Tibial nerve (tissue), 4 donors: Measurements from ENCODE around the gene ARHGEF4. TPM values are rescaled to one million over a fixed set of nuclear protein-coding genes. Genes with fewer than 3 reads are reported as not detected.

Experiments used
- DNase-seq, 2 donors: peaks; one replicate each; pipeline ENCODE4 v3.0.0-alpha.2; 2019; ENCODE audit warnings: low spot score in 2 of 2
- H3K27ac ChIP-seq, 4 donors: fragments of 200-600 bp; sonication (generic) in 3 of 4; one replicate each; pipeline ENCODE4 v1.5.1; 2017 to 2019; ENCODE audit warnings: mild to moderate bottlenecking in 1 of 4
- H3K27me3 ChIP-seq, 2 donors: fragments of 200-600 bp; sonication (generic) in 1 of 2; one replicate each; pipeline versions ENCODE4 v1.5.1 to v1.6.0; 2017 to 2019
- H3K36me3 ChIP-seq, 3 donors: fragments of 200-600 bp; sonication (generic); one replicate each; pipeline ENCODE4 v1.5.1; 2018 to 2019
- H3K4me1 ChIP-seq, 4 donors: fragments of 200-600 bp; sonication (generic) in 3 of 4; one replicate each; pipeline ENCODE4 v1.5.1; 2017 to 2019
- H3K4me3 ChIP-seq, 4 donors: fragments of 200-600 bp; sonication (generic) in 3 of 4; one replicate each; pipeline ENCODE4 v1.5.1; 2017 to 2019; ENCODE audit warnings: mild to moderate bottlenecking in 1 of 4, moderate library complexity in 1 of 4
- H3K9me3 ChIP-seq, 4 donors: fragments of 200-600 bp; sonication (generic) in 3 of 4; one replicate each; pipeline ENCODE4 v1.5.1; 2017 to 2019
- EP300 ChIP-seq, 2 donors: sonication (generic); formaldehyde crosslinking; IDR thresholded peaks; one replicate each; pipeline ENCODE4 v1.6.1; 2017; ENCODE audit warnings: antibody characterized with exemption in 2 of 2, mild to moderate bottlenecking in 1 of 2
- POLR2A ChIP-seq, 2 donors: fragments of 450-650 bp; IDR thresholded peaks; one replicate each; pipeline ENCODE4 v1.6.1; 2017; ENCODE audit warnings: antibody characterized with exemption in 2 of 2, mild to moderate bottlenecking in 2 of 2, moderate library complexity in 2 of 2
- WGBS, 2 donors: methylation state at CpG; one replicate each; pipeline ENCODE4 v1.1.5; 2018; 5-methylcytosine and 5-hydroxymethylcytosine counted together
- total RNA-seq, 4 donors: library from RNA; depleted of rRNA; stranded (reverse); fragments of >200 nt; gene quantifications; one replicate each; pipeline ENCODE4 v1.1.0, GENCODE V29; 2016
- TF ChIP-seq, protein P1 (sequence below), 5 experiments: fragments of 200-600 bp in 3 of 5; fragments of 450-650 bp in 2 of 5; sonication (generic) in 3 of 5; IDR thresholded peaks; one replicate each; pipeline ENCODE4 v1.5.1; 2016 to 2019; ENCODE audit warnings: antibody characterized with exemption in 5 of 5, mild to moderate bottlenecking in 3 of 5, moderate library complexity in 2 of 5

The ARHGEF4 gene
- total RNA-seq, 4 donors from 2014 or later, result 16.3 to 50.7 (median 23.3) TPM

DNA sequence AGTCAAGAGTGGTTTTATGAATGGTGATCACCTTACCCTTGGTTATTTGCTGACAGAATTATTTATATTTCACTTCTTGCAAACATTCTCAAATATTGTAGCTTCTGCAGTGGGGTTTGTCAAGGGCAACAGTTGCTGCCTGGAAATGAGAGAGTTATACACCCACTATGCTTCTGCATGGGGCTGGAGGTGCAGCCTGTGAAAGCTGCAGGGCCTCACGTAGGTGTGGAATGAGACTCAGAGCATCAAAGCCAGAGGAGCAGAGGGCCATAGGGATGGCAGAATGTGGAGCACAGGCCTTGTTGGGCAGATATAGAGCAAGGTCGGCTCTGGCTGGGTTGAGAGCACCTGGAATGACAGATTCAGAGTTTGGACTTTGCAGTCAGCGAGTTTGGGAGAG, 128.2 kb downstream of the ARHGEF4 start:
- 86 to 91% methylated on average over 3 of the region's 3 CpGs for WGBS, 2 donors
- H3K27me3 ChIP-seq, result peaks cover 0 to 52% of the 10 kb centered on the region in 2 donors
- H3K9me3 ChIP-seq, result no peaks in the 10 kb centered on the region
- H3K36me3 ChIP-seq, result no peaks in the 10 kb centered on the region
- peaks cover 0 to 14% (median 0%) of the 10 kb centered on the region in 4 donors for H3K4me1 ChIP-seq
- DNase-seq, result no peak
- TF ChIP-seq EP300 (IDR thresholded peaks at IDR 0.05) (no peak), POLR2A (IDR thresholded peaks at IDR 0.05) (no peak)
- TF ChIP-seq, protein P1, sequence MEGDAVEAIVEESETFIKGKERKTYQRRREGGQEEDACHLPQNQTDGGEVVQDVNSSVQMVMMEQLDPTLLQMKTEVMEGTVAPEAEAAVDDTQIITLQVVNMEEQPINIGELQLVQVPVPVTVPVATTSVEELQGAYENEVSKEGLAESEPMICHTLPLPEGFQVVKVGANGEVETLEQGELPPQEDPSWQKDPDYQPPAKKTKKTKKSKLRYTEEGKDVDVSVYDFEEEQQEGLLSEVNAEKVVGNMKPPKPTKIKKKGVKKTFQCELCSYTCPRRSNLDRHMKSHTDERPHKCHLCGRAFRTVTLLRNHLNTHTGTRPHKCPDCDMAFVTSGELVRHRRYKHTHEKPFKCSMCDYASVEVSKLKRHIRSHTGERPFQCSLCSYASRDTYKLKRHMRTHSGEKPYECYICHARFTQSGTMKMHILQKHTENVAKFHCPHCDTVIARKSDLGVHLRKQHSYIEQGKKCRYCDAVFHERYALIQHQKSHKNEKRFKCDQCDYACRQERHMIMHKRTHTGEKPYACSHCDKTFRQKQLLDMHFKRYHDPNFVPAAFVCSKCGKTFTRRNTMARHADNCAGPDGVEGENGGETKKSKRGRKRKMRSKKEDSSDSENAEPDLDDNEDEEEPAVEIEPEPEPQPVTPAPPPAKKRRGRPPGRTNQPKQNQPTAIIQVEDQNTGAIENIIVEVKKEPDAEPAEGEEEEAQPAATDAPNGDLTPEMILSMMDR (IDR thresholded peaks at IDR 0.05), result no peak
- no peak overlapping the region for H3K27ac ChIP-seq
- H3K4me3 ChIP-seq, result no peak overlapping the region

DNA sequence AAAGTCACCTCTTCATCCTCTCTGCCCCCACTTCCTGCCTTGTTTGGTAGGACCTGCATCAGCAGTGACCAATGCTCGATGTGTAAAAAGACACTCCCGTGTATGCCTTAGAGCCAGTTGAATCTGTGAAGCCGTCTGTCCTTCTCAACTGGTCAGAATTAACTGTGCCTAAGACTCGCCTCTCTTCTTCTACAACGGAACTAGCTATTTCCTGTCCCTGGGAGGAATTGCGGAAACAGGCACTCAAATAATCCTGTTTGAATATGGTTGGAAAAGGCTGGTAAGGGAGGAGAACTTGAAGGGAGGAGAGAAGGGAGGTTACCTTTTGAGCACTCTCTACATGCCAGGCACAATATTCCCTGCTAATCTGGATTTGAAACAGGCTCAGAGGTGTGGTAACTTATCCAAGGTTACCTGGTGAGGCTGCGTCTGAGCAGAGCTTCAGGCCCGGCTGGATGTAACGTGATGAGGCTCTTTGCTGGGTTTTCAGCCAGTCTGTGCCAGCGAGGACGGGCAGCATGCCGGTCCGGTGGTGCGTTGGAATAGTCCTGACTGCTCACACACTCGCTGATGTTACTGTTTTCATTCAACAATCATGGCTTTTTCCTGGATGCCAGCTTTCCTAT, 129.5 kb downstream of the ARHGEF4 start:
- WGBS, 2 donors, result 50 to 62% methylated on average over 15 of the region's 15 CpGs
- no peak for TF ChIP-seq EP300 (IDR thresholded peaks at IDR 0.05)
- TF ChIP-seq, protein P1 (IDR thresholded peaks at IDR 0.05), result no peak
- no peak for TF ChIP-seq POLR2A (IDR thresholded peaks at IDR 0.05)
- H3K36me3 ChIP-seq, result no peaks in the 10 kb centered on the region
- no peak overlapping the region for H3K4me3 ChIP-seq
- no peaks in the 10 kb centered on the region for H3K9me3 ChIP-seq
- no peak overlapping the region for H3K27ac ChIP-seq
- H3K27me3 ChIP-seq, result peaks cover 0 to 47% of the 10 kb centered on the region in 2 donors
- H3K4me1 ChIP-seq, result peaks cover 0 to 14% (median 0%) of the 10 kb centered on the region in 4 donors
- DNase-seq, result no peak

DNA sequence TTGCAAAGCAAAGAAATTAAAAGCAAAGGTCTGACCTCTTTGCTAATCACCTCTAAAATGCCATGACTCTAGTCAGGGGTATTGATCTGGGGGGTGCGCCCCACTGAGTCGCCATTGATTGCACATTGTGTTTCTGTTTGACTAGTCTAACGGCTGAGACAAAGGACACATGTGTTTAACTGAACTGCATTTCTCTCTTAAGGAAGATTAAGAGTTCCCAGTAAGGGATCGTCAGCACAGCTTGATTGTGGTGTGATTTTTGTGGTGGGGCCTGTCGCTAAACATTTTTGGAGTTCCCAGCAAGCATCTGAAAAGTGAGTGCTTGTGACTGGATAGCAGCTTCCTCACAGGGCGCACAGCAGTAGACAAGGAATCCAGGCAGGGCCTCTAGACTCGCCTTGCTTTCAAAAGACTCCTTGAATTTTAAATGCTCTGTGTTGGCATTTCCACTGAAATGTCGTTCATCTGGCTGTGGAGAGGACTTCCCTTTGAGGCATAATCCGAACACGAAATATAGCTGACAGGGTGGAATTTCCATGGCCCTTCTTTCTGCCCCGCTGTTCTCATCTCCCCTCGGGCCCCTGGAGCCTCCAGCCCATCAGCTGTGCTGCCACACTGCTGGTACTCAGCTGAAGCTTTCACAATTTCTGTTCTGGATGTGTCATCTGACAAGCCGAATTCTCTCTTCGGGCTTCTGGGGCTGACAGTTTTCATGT, 130.2 kb downstream of the ARHGEF4 start:
- TF ChIP-seq, protein P1 (IDR thresholded peaks at IDR 0.05), result no peak
- TF ChIP-seq POLR2A (IDR thresholded peaks at IDR 0.05), result no peak
- no peak for TF ChIP-seq EP300 (IDR thresholded peaks at IDR 0.05)
- WGBS, 2 donors, result 48 to 62% methylated on average over 14 of the region's 14 CpGs
- H3K9me3 ChIP-seq, result no peaks in the 10 kb centered on the region
- no peak overlapping the region for H3K27ac ChIP-seq
- H3K4me3 ChIP-seq, result no peak overlapping the region
- H3K4me1 ChIP-seq, result peaks cover 0 to 14% (median 0%) of the 10 kb centered on the region in 4 donors
- peaks cover 0 to 42% of the 10 kb centered on the region in 2 donors for H3K27me3 ChIP-seq
- no peak for DNase-seq
- H3K36me3 ChIP-seq, result no peaks in the 10 kb centered on the region

DNA sequence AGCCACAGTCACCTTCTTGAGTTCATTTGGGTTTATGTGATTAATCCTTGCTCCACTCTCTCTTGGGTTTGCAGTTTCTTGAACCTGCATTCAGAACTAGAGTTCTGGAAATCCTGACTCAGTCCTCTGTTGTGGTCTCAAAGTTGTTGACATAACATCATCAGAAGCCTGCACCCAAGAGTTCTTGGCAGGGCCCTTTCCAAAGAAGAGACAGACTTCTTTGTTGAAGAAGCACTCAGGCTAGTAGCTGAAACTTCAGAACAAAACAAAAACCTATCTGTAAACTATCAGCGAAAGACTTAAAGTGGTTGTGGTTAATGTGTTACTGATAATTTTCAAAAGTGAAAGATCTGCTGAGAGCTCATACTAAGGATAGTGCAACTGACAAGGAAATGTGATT, 135.7 kb downstream of the ARHGEF4 start:
- 20 to 44% methylated on average over 1 of the region's 1 CpG for WGBS, 2 donors
- no peak overlapping the region for H3K4me3 ChIP-seq
- DNase-seq, result no peak
- no peaks in the 10 kb centered on the region for H3K36me3 ChIP-seq
- H3K4me1 ChIP-seq, result no peaks in the 10 kb centered on the region
- TF ChIP-seq, protein P1 (IDR thresholded peaks at IDR 0.05), result no peak
- TF ChIP-seq EP300 (IDR thresholded peaks at IDR 0.05), result peak in 1 of 2 donors; percentile 10
- H3K27ac ChIP-seq, result no peak overlapping the region
- H3K9me3 ChIP-seq, result no peaks in the 10 kb centered on the region
- no peaks in the 10 kb centered on the region for H3K27me3 ChIP-seq

DNA sequence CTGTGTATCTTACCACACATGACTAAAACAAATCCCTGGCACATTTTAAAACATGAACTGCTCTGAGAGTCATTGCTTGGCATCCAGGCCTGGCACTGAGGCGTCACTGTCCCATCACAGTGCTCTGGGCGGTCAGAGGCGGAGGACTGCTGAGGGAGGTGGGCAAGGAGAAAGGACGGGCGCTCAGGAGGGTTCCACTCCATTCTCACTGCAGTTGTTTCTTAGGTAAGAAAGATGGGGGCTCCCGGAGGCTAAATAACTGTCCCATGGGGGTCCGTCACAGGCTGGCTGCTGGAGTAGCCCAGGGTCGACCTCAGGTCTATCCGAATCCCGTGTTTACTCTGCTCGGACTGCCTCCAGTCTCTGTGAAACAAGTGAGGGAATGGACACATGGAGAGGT, 139.0 kb downstream of the ARHGEF4 start:
- TF ChIP-seq, protein P1 (IDR thresholded peaks at IDR 0.05), result no peak
- Histone ChIP-seq H3K4me3 (no peak overlapping the region), H3K9me3 (peaks cover 0 to 8% (median 2%) of the 10 kb centered on the region in 4 donors), H3K27ac (no peak overlapping the region), H3K27me3 (no peaks in the 10 kb centered on the region), H3K4me1 (no peaks in the 10 kb centered on the region), H3K36me3 (no peaks in the 10 kb centered on the region)
- no peak for DNase-seq
- WGBS, 2 donors, result 79 to 89% methylated on average over 11 of the region's 11 CpGs
